HEK293 (cell line): Measurements from ENCODE around the gene FOLR2.

Experiments
- HIC1 ChIP-seq: fragments of 450-650 bp; formaldehyde crosslinking; IDR thresholded peaks from 2 replicates; pipeline ENCODE4 v1.5.1; 2016; ENCODE audit warnings: missing biosample characterization, missing genetic modification characterization
- KLF16 ChIP-seq: fragments of 450-650 bp; formaldehyde crosslinking; IDR thresholded peaks from 2 replicates; pipeline ENCODE4 v1.5.1; 2017; ENCODE audit warnings: missing biosample characterization, missing genetic modification characterization
- YY1 ChIP-seq: fragments of 450-650 bp; formaldehyde crosslinking; IDR thresholded peaks from 2 replicates; pipeline ENCODE4 v1.5.1; 2018; ENCODE audit warnings: missing biosample characterization, missing genetic modification characterization
- ZBTB48 ChIP-seq: fragments of 450-650 bp; formaldehyde crosslinking; IDR thresholded peaks from 2 replicates; pipeline ENCODE4 v1.5.1; 2016; ENCODE audit warnings: missing biosample characterization, missing genetic modification characterization
- ZFP3 ChIP-seq: fragments of 450-650 bp; formaldehyde crosslinking; IDR thresholded peaks from 2 replicates; pipeline ENCODE4 v1.5.1; 2016; ENCODE audit warnings: low read depth, missing biosample characterization, missing genetic modification characterization
- ZNF274 ChIP-seq, 2 experiments: fragments of 200-500 bp in 1 of 2; fragments of 450-650 bp in 1 of 2; sonication (Bioruptor generic) in 1 of 2; formaldehyde crosslinking in 1 of 2; IDR thresholded peaks; 2 replicates each; pipeline versions ENCODE4 v1.5.1 to v1.6.1; 2014 to 2016; ENCODE audit warnings: borderline replicate concordance in 1 of 2, inconsistent platforms in 1 of 2, low read length in 1 of 2, missing biosample characterization in 1 of 2, missing genetic modification characterization in 1 of 2
- ZNF350 ChIP-seq: fragments of 450-650 bp; formaldehyde crosslinking; IDR thresholded peaks from 2 replicates; pipeline ENCODE4 v1.5.0; 2017; ENCODE audit warnings: missing biosample characterization, mild to moderate bottlenecking, missing genetic modification characterization
- ZNF37A ChIP-seq: fragments of 450-650 bp; IDR thresholded peaks from 2 replicates; pipeline ENCODE4 v1.5.1; 2018; ENCODE audit warnings: missing biosample characterization, missing genetic modification characterization
- ZNF518A ChIP-seq: fragments of 450-650 bp; formaldehyde crosslinking; conservative IDR thresholded peaks from 2 replicates; pipeline ENCODE4 v1.5.1; 2016; ENCODE audit warnings: low read depth, missing biosample characterization, missing genetic modification characterization
- ZNF548 ChIP-seq: fragments of 450-650 bp; formaldehyde crosslinking; IDR thresholded peaks from 2 replicates; pipeline ENCODE4 v1.5.1; 2016; ENCODE audit warnings: missing biosample characterization, missing genetic modification characterization
- ZNF621 ChIP-seq: fragments of 450-650 bp; formaldehyde crosslinking; IDR thresholded peaks from 2 replicates; pipeline ENCODE4 v1.5.1; 2017; ENCODE audit warnings: missing biosample characterization, missing genetic modification characterization
- TF ChIP-seq, protein P1 (sequence below): fragments of 450-650 bp; formaldehyde crosslinking; IDR thresholded peaks from 2 replicates; pipeline ENCODE4 v1.5.1; 2016; ENCODE audit warnings: missing biosample characterization, missing genetic modification characterization

- TF ChIP-seq ZNF274 (IDR thresholded peaks at IDR 0.05; ENCODE audit: low read length) (no peak), ZNF274 (tag by site-specific recombination; IDR thresholded peaks at IDR 0.05; ENCODE audit: borderline replicate concordance) (no peak), ZNF37A (tag by site-specific recombination) (no peak), ZBTB48 (tag by site-specific recombination) (no peak), HIC1 (tag by site-specific recombination) (no peak), ZNF621 (tag by site-specific recombination) (no peak), ZFP3 (no peak), KLF16 (tag by site-specific recombination) (no peak), YY1 (tag by site-specific recombination) (no peak), ZNF350 (no peak), ZNF548 (no peak), ZNF518A (tag by site-specific recombination) (no peak)
- TF ChIP-seq, protein P1, sequence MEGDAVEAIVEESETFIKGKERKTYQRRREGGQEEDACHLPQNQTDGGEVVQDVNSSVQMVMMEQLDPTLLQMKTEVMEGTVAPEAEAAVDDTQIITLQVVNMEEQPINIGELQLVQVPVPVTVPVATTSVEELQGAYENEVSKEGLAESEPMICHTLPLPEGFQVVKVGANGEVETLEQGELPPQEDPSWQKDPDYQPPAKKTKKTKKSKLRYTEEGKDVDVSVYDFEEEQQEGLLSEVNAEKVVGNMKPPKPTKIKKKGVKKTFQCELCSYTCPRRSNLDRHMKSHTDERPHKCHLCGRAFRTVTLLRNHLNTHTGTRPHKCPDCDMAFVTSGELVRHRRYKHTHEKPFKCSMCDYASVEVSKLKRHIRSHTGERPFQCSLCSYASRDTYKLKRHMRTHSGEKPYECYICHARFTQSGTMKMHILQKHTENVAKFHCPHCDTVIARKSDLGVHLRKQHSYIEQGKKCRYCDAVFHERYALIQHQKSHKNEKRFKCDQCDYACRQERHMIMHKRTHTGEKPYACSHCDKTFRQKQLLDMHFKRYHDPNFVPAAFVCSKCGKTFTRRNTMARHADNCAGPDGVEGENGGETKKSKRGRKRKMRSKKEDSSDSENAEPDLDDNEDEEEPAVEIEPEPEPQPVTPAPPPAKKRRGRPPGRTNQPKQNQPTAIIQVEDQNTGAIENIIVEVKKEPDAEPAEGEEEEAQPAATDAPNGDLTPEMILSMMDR (tag by site-specific recombination) = no peak
Observed at GRCh38 chr11:72233056-72233772, 16.6 kb downstream of the FOLR2 start.
